K562 treated with DMSO at 1 percent for 24 hours (cell line): ENCODE measurements around the gene FCMR. TPM values are rescaled to one million over a fixed set of nuclear protein-coding genes. Genes with fewer than 3 reads are reported as not detected.

Source experiments
- total RNA-seq: library from RNA; unstranded; fragments of 300-600 nt; gene quantifications from 2 replicates; pipeline ENCODE4 v1.2.3, GENCODE V29; 2022; ENCODE audit warnings: low read depth; ENCODE audit not compliant: insufficient read depth

The FCMR gene
- 0.80 and 1.00 TPM in 2 replicates for total RNA-seq

GRCh38 chr1:206921772-206922265 is at the start of gene FCMR:
FCMR (minus strand) TSS chr1:206921941; CDS start chr1:206921854, 87 bp downstream.

DNA sequence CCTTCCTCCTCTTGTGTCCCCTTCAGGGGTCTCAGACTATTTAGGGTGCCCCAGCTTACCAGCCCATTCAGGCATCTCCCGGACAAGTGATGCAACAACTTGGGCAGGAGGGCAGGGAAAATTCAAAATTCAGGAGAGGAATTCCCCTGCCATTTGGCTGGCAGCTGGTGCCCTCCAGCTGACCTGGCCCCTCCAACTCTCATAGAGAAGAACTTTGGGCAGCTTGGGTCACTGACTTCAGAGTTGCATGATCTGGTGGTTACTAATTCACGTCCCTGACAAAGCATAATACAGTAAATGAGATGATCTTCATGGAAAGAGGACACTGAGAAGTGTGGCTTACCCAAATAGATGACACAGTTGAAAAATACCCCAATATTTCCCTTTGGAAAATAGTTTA is 48.7 kb upstream of the FCMR start, which contains the start of gene FCAMR:
FCAMR (minus strand) TSS at position 15 of the 400 bp plus-strand sequence. CDS start 335 bp downstream, outside the sequence.

DNA sequence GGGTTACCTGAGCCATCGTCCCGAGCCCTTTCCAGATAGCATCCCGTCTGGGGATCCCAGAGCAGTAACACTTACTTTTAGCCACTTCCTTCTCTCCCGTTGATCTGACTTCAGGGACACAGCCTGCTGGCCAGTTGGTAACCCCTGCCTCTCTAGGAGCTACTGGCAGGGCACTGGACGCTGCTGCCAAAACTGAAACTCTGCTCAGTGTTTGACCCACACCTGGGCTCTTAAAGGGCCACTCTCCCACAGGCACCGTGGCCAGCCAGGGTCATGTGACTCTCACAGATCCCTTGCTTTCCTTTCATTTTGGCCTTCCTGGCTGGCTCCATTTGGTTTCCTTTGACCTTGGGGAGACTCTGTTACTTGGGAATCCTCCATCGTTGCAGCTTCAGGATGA is 24.5 kb upstream of the FCMR start, which contains the start of gene PIGR:
PIGR (minus strand) TSS at position 206 of the 400 bp plus-strand sequence. CDS start 5,935 bp downstream, outside the sequence.

GRCh38 chr1:206897175-206897574 is 24.6 kb downstream of the FCMR start, which contains the start of gene IL24:
IL24 (plus strand) TSS chr1:206897443; CDS start chr1:206897833, 390 bp downstream.

DNA sequence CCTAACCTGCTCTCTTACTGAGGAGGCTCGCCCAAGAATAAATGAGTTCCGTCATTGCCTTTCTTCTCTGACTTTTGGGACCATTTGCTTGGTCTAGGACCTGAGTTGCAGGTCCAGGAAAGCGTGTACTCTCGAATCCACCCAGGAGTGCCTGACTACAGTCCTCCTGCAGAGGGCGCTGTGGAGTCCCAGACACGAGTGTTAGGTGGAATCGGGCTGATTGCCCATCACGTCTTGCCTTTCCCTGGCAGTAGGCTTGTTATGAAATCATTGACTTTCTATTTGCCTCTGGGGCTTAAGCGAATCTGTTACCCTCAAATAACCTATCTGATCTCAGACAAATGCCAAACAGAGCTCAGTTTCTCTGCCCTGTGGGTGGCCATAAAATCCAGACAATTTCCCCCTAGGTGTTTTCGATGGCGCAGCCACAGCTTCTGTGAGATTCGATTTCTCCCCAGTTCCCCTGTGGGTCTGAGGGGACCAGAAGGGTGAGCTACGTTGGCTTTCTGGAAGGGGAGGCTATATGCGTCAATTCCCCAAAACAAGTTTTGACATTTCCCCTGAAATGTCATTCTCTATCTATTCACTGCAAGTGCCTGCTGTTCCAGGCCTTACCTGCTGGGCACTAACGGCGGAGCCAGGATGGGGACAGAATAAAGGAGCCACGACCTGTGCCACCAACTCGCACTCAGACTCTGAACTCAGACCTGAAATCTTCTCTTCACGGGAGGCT is 56.6 kb downstream of the FCMR start, which contains the start of gene IL20:
IL20 (plus strand) TSS at position 685 of the 733 bp plus-strand sequence. CDS start 230 bp downstream, outside the sequence.

Other genes starting within 250 kb of the FCMR start
- gene MAPKAPK2, start 237.0 kb downstream of the FCMR start, total RNA-seq: 103 and 107 TPM in 2 replicates
- gene IL19, start 151.2 kb downstream of the FCMR start, total RNA-seq: not detected in 2 replicates
- gene IL10, start 149.4 kb downstream of the FCMR start, total RNA-seq: not detected in 2 replicates
- gene IL20, start 56.3 kb downstream of the FCMR start, total RNA-seq: not detected in 2 replicates
- not detected in 2 replicates for gene IL24, start 24.5 kb downstream of the FCMR start, total RNA-seq
- 0.19 and 0.49 TPM in 2 replicates for gene PIGR, start 24.5 kb upstream of the FCMR start, total RNA-seq
- not detected in 2 replicates for gene FCAMR, start 48.5 kb upstream of the FCMR start, total RNA-seq
- 3.2 and 3.4 TPM in 2 replicates for gene C1orf116, start 110.8 kb upstream of the FCMR start, total RNA-seq
- 13.6 and 15.8 TPM in 2 replicates for gene YOD1, start 129.3 kb upstream of the FCMR start, total RNA-seq
- gene PFKFB2, start 131.3 kb upstream of the FCMR start, total RNA-seq: 16.9 and 18.7 TPM in 2 replicates
- gene C4BPB, start 166.9 kb upstream of the FCMR start, total RNA-seq: not detected in 2 replicates
- gene C4BPA, start 182.3 kb upstream of the FCMR start, total RNA-seq: 0.19 TPM in 1 of 2 replicates, not detected in the other